Measurements from ENCODE around the gene ZCWPW1.

ZCWPW1 gene

GRCh38 chr7:100428199-100428966 is at the start of gene ZCWPW1:
Gene ZCWPW1, minus strand, starts transcription at chr7:100428703. Its CDS starts 8,054 bp downstream, at chr7:100420649.
- peak; percentile 97 for DNase-seq

DNA sequence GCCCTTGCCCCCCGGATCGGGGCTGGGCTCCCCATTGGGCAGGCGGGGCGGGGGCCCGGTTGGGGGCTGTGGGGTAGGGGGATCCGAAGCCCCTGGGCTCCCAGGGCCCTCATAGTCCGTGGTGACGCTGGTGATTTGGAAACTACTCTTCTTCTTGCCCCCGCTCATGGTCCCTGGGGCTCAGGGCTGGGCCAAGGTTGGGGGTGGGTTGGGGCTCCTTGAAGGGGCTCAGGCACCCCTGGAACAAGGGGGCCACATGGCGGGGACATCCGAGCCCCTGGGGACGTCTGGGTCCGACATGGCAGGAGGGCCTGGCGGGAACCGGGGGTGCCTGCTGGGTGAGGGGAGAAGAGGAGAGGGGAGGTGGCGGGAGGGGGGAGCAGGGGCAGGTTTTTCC is 49.4 kb upstream of the ZCWPW1 start:
- no peak for DNase-seq

GRCh38 chr7:100476903-100477870 is 48.7 kb upstream of the ZCWPW1 start:
- no peak for DNase-seq

GRCh38 chr7:100476101-100476780 is 47.7 kb upstream of the ZCWPW1 start:
- no peak for DNase-seq

- no peak for DNase-seq
These were observed 47.0 kb upstream of the ZCWPW1 start for GRCh38 chr7:100475549-100475948.

GRCh38 chr7:100472854-100473499 is 44.5 kb upstream of the ZCWPW1 start:
- DNase-seq = no peak

DNA sequence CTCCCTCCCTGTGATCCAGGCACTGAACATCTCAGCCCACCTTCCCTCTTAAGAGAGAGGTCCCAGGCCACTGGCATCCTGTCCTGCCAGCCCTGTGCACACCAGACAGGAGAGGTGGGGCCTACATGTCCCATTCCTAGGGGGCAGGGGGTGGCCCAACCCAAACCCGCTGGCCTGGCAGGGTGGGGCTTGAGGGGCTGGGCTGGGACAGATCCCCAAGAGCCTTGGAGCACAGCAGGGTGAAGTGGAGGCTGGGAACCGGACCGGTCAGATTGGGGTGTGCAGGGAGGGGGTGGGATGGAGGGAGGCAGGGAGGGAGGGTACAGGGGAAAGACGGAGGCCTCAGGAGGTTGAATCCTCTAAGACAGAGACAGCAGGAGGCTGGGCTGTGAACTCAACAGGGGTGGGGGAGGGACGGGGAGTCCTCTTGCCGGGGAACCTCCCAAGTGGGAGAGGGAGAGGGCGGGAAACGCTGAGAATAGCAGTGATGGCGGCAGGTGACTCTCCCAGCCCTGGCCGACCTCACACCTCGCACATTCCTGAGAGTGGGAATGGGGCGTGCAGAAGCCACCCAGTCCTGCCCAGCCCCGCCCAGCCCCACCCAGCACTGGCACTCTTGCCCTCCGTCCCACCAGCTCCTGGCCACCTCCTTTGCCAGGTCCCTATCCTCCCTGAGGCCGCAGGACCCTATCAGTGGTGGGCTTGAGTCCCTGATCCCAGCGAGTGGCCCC is 43.8 kb upstream of the ZCWPW1 start:
- DNase-seq = no peak

GRCh38 chr7:100471021-100471420 is 42.5 kb upstream of the ZCWPW1 start:
- DNase-seq = no peak

DNA sequence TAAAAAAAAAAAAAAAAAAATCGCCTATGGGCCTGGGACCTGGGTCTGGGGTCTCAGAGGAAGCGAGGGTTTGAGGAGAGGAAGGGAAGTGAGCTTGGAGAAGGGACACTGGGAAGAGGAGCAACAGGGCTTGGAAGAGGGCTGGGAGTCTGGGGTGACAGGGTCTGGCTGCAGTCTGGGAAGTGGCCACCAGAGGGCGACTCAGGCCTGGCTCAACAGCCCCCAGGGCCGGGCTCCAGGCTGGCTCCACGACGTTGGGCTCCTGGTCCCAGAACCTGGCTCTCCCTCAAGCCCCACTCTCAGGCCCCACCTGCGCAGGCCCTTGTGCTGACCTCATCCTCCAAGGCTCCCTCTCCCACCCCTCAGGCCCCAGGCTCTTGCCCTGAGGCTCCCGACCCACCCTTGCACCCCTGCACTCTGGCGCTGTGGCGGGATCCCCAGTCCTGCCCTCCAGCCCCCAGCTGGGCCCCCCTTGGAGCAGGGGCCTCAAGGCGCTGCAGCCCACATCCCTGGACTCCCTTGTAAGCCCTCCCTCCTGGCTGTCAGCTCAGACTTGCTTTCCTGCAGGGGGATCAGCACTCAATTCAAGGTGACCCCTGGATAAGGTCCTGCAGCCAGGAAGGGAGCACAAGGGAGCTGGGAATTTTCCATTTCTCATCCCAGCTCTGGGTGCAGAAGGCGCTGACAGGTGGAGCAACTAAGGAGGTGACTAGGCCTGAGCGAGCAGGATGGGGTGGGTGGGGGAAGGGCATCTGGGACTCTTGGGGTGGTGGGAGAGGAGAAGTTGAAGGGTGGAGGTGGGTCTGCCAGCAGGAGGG is 40.9 kb upstream of the ZCWPW1 start:
- peak; percentile 92 for DNase-seq

- no peak for DNase-seq
These were observed 39.3 kb upstream of the ZCWPW1 start for GRCh38 chr7:100467638-100468373.

DNA sequence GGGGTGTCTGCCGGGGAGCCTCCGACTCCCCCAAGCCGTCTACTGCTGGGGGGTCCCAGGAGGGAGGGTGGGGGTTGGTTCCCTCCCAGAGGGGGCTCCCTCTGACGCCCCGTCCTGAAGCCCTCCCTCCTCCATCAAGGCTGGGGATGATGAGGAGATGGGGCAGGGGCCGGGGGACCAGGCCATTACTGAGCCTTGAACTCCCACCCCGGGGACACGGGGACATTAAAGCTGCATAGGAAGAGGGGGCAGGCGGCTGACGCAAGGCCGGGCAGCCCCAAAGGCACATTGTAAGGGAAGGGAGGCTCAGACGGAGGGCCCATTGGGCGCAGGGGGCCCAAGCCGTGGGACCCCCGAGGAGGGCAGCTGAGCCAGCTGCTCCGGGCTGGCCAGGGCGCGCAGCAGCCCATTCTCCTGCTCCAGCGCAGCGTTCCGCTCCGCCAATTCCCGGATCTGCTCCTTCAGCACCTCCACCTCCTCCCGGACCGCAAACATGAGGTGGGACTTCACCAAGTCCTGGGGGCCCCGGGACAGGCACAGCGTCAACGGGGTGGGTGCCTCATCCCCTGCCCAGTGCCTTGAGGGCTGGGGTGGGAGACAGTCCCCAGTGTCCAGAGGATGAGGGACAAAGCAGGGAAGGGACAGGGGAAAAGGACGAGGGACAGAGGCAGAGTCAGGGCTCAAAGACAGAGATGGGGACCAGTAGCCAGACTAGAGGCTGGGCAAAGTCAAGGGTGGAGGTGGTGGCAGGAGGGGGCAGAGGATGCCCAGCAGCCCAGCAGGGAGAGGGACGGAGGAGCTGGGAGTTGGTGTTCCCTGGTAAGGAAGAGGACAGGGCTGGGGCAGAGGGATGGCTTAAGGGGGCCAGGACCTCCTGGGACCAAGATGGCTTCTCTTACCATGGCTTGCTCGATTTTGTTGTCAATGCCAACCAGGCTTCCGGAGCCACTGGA is 38.4 kb upstream of the ZCWPW1 start:
- no peak for DNase-seq

DNA sequence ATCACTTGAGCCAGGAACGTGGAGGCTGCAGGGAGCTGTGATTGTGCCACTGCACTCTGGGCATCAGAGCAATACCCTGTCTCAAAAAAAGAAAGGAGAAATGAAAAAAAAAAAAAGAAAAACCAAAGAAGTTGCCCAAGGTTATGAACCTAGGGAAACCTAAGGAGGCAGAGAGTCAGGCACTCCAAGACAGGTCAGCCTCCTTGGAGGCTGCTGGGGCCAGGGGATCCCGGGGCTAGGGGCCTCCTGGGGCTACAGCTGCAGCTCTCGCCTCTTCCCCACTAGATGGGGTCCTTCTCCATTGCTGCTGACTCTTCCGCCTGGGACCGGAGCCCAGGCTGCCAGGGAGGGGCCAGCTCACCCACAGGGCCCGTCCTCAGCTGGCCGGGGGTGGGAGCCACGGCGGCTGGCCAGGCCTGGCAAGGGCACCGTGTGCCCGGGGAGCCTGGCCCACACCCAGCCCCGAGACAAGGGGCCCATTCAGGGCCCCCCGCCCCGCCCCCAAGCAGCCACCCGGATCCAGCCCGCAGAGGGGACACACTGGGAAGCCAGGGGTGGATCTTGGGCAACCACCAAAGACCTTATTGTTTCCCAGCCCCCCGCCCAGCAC is 37.3 kb upstream of the ZCWPW1 start:
- DNase-seq = peak; percentile 86

DNA sequence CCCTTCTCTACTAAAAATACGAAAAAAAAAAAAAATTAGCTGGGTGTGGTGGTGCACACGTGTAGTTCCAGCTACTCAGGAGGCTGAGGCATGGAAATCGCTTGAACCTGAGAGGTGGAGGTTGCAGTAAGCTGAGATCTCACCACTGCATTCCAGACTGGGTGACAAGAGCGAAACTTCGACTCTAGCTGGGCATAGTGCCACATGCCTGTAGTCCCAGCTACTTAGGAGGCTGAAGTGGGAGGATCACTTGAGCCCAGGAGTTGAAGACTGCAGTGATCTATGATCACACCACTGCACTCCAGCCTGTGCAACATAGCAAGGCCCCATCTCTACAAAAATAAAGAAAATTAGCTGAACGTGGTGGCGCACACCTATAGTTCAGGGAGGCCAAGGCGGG is 36.8 kb upstream of the ZCWPW1 start:
- DNase-seq = no peak

- no peak for DNase-seq
These were observed 36.3 kb upstream of the ZCWPW1 start for GRCh38 chr7:100464791-100465190.

GRCh38 chr7:100464210-100464660 is 35.7 kb upstream of the ZCWPW1 start, which contains the start of gene SPACDR:
Gene SPACDR, minus strand, starts transcription at chr7:100464260. Its CDS starts 235 bp downstream, at chr7:100464025.
- DNase-seq = no peak

DNA sequence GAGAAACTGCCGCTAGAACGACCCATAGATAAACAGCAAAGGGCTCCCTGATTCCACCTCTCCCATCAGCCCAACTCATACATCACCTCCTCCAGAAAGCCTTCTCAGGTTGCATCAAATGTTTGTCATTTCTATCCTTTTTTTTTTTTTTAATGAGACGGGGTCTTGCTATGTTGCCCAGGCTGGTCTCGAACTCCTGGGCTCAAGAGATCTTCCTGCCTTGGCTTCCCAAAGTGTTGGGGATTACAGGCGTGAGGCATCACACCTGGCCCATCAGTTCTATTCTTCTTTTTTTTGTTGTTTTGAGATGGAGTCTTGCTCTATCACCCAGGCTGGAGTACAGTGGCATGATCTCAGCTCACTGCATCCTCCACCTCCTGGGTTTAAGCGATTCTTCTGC is 28.5 kb upstream of the ZCWPW1 start:
- no peak for DNase-seq

- no peak for DNase-seq
These were observed 28.1 kb upstream of the ZCWPW1 start for GRCh38 chr7:100456562-100456961.

GRCh38 chr7:100455206-100455605 is 26.7 kb upstream of the ZCWPW1 start:
- no peak for DNase-seq

Data from right forelimb (tissue), 1 donor.